ENCODE data around the gene RPUSD1. TPM values are rescaled to one million over a fixed set of nuclear protein-coding genes. Genes with fewer than 3 reads are reported as not detected.

The RPUSD1 gene
- total and polyA plus RNA-seq, 2 experiments from 2014 or later: 27.6 to 37.8 TPM

DNA sequence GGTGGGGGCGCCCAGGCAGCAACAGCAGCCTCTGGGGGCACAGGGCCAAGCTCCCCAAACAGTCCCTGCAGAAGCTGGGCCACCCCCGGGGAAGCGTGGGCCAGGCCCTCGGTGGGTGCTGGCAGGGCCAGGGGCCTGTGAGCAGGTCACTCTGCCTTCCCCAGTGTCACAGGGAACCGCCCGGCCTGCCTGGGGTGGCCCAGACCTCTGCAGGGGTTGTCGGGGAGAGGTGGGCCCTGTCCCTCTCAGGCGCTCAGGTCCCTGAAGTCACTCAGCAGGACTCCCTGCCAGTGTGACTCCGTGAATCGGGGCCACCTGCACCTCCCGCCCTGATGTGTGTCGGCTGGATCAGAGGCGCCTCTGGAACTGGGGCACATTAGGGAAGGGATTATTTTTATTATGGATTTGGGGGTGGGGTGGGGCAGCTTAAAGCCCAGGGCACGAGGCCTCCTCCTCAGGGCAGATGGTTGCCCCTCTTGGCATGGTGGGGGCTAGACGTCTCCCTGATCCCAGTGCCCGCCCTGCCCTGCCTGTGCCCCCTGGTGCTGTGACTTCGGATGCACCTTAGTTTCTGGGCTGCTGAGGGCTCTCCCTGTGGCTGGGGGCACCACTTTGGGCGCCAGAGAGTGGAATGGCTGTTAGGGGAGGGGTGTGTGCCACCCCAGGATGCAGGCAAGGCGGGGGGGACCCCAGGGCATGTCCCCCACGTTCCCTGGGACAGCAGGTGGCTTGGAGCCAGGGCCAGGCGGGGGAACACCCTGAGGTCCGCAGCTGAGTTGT, 13.6 kb upstream of the RPUSD1 start:
- Histone ChIP-seq H3K79me2 (peaks cover 5% of the 10 kb centered on the region), H3K9me3 (ENCODE audit: low read depth) (no peaks in the 10 kb centered on the region), H3K9me2 (replicated peaks; ENCODE audit: insufficient read depth) (no peaks in the 10 kb centered on the region), H3K36me3 (replicated peaks; ENCODE audit: insufficient read depth, low read depth) (no peaks in the 10 kb centered on the region), H3K27me3 (peaks cover 50% of the 10 kb centered on the region), H3K4me2 (no peak overlapping the region), H3K27ac (no peak overlapping the region), H3K4me3 (no peak overlapping the region), H3K4me1 (ENCODE audit: insufficient read depth) (peaks cover 4% of the 10 kb centered on the region), H4K20me1 (ENCODE audit: insufficient read depth, poor library complexity, severe bottlenecking) (no peaks in the 10 kb centered on the region), H2AFZ (no peak overlapping the region)
- TF ChIP-seq, protein P1, sequence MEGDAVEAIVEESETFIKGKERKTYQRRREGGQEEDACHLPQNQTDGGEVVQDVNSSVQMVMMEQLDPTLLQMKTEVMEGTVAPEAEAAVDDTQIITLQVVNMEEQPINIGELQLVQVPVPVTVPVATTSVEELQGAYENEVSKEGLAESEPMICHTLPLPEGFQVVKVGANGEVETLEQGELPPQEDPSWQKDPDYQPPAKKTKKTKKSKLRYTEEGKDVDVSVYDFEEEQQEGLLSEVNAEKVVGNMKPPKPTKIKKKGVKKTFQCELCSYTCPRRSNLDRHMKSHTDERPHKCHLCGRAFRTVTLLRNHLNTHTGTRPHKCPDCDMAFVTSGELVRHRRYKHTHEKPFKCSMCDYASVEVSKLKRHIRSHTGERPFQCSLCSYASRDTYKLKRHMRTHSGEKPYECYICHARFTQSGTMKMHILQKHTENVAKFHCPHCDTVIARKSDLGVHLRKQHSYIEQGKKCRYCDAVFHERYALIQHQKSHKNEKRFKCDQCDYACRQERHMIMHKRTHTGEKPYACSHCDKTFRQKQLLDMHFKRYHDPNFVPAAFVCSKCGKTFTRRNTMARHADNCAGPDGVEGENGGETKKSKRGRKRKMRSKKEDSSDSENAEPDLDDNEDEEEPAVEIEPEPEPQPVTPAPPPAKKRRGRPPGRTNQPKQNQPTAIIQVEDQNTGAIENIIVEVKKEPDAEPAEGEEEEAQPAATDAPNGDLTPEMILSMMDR (IDR thresholded peaks at IDR 0.05; ENCODE audit: poor library complexity): no peak
- no peak for TF ChIP-seq EZH2 (IDR thresholded peaks at IDR 0.05; ENCODE audit: borderline replicate concordance)
- no peak for TF ChIP-seq EZH2phosphoT487 (IDR thresholded peaks at IDR 0.05; ENCODE audit: low read depth, severe bottlenecking, unreplicated experiment)
- 69% methylated on average over 21 of the region's 22 CpGs for WGBS (ENCODE audit: low lambda C conversion rate, missing lambda C conversion rate)
- DNase-seq (ENCODE audit: low spot score): no peak

DNA sequence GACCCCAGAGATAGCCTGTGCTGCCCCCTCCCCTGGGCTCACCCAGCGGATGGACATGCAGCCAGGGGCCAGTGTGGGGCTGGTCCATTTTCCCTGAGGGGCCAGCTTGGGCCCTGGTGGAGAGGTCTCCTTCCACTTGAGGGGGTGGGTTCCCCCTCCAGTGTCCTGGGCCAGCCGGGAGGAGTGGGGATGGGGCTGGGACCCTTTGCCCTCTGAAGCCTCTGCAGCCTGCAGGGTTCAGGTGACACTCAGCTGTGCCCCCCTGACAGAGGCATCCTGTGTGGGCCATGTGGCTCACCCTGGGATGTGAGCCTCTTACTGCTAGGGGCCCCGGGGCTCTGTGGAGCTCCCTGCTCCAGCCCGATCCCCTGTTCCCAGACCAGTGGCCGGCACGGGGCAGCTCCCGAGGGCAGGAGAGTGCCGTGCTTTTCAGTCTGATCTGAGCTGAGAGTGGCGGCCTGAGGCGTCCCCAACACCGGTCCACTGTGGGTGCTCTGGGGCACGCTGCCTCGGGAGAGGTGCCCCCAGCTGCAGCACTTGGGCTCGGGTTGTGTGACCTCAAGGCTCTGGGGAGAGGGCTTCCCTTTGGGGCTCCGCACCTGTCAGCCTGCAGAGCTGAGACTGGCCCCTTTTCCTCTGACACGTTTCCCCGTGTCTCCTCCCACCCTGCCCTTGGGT, 12.8 kb upstream of the RPUSD1 start:
- H4K20me1 ChIP-seq (ENCODE audit: insufficient read depth, poor library complexity, severe bottlenecking): no peaks in the 10 kb centered on the region
- peaks cover 50% of the 10 kb centered on the region for H3K27me3 ChIP-seq
- 36% methylated on average over 17 of the region's 17 CpGs for WGBS (ENCODE audit: low lambda C conversion rate, missing lambda C conversion rate)
- peaks cover 4% of the 10 kb centered on the region for H3K4me1 ChIP-seq (ENCODE audit: insufficient read depth)
- H2AFZ ChIP-seq: no peak overlapping the region
- no peak for TF ChIP-seq EZH2 (IDR thresholded peaks at IDR 0.05; ENCODE audit: borderline replicate concordance)
- TF ChIP-seq EZH2phosphoT487 (IDR thresholded peaks at IDR 0.05; ENCODE audit: low read depth, severe bottlenecking, unreplicated experiment): no peak
- TF ChIP-seq, protein P1 (IDR thresholded peaks at IDR 0.05; ENCODE audit: poor library complexity): no peak
- no peaks in the 10 kb centered on the region for H3K79me2 ChIP-seq
- H3K4me3 ChIP-seq: no peak overlapping the region
- H3K4me2 ChIP-seq: peak overlapping the region; percentile 74
- H3K9me3 ChIP-seq (ENCODE audit: low read depth): no peaks in the 10 kb centered on the region
- H3K36me3 ChIP-seq (replicated peaks; ENCODE audit: insufficient read depth, low read depth): no peaks in the 10 kb centered on the region
- H3K27ac ChIP-seq: no peak overlapping the region
- no peaks in the 10 kb centered on the region for H3K9me2 ChIP-seq (replicated peaks; ENCODE audit: insufficient read depth)
- no peak for DNase-seq (ENCODE audit: low spot score)

DNA sequence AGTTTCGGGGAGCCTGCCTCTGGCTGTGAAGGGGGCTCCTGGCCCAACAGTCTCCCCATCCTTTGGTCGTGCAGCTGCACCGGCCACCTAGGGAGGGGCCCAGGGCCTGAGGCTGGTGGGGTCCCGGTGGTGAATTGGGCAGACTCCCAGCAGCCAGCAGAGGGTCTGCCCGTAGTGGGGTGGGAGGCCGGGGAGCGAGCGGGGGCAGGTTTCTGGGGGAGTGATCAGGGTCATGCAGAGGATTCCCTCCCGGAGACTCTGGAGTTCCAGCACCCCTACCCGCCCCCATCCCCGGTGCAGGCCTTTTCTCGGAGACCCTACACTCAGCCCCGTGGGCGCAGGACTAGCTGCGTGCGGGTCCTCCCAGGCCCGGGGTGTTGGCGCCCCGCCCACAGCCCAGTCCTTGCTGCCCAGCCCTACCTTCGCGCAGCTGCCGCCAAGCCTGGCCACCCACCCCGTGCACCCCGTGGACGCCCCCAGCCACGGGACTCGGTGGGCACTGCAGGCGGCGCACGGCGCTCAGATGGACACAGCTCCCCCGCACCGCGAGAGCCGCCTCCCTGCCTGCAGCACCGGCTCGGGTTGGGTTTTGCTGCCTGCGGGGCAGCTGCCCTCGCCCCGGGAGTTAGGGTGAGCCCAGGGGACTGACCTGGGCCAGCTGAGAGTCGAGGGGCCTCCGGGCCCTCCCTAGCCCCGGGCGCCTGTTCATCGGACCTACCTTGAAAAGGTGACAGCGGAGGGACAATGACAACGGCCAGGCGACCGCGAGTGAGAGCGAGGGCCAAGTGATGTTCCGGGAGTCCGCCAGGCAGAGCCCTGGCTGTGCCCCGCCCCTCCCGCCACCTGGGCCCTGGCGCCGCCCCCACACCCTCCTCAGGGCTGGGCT, 12.0 kb upstream of the RPUSD1 start, which contains the start of gene GNG13:
Gene GNG13 (minus strand): TSS at position 787 of the 886 bp plus-strand sequence. CDS start 1,657 bp downstream, outside the sequence.
- TF ChIP-seq EZH2 (IDR thresholded peaks at IDR 0.05; ENCODE audit: borderline replicate concordance) (peak; percentile 70), EZH2phosphoT487 (IDR thresholded peaks at IDR 0.05; ENCODE audit: low read depth, severe bottlenecking, unreplicated experiment) (no peak)
- H3K9me3 ChIP-seq (ENCODE audit: low read depth): no peaks in the 10 kb centered on the region
- H3K27ac ChIP-seq: no peak within 1 kb of the TSS
- no peak within 1 kb of the TSS for H3K4me3 ChIP-seq
- no peaks in the 10 kb centered on the region for H3K36me3 ChIP-seq (replicated peaks; ENCODE audit: insufficient read depth, low read depth)
- H3K9me2 ChIP-seq (replicated peaks; ENCODE audit: insufficient read depth): no peaks in the 10 kb centered on the region
- H3K79me2 ChIP-seq: no peaks in the 10 kb centered on the region
- H3K27me3 ChIP-seq: peaks cover 50% of the 10 kb centered on the region
- H3K4me1 ChIP-seq (ENCODE audit: insufficient read depth): peaks cover 4% of the 10 kb centered on the region
- WGBS (ENCODE audit: low lambda C conversion rate, missing lambda C conversion rate): 8% methylated on average over 17 of the region's 57 CpGs
- no peak within 1 kb of the TSS for H2AFZ ChIP-seq
- no peak for DNase-seq (ENCODE audit: low spot score)
- no peaks in the 10 kb centered on the region for H4K20me1 ChIP-seq (ENCODE audit: insufficient read depth, poor library complexity, severe bottlenecking)
- peak within 1 kb of the TSS; percentile 74 for H3K4me2 ChIP-seq
